ENCODE measurements around the gene MDC1. TPM values are rescaled to one million over a fixed set of nuclear protein-coding genes. Genes with fewer than 3 reads are reported as not detected.

The MDC1 gene
- total RNA-seq, 1 donor from 2014 or later: 5.2 TPM

DNA sequence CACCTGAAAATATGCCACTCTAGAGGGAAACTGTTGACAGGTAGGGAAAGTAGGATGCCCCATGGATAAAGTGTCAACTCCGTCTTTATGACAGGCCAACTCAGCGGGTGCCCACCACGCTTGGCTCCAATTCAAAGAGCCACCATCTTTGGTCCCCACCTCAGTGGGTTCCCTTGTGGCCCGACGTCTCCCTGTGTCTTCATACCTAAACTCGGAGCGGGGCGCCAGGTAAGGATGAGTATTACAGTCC lies 277 bp downstream of the MDC1 start:
- Histone ChIP-seq H3K4me3 (ENCODE audit: low read length in 3 of 3) (peak overlapping the region; percentile 88 to 93 (median 90)), H3K9ac (ENCODE audit: low read depth in 1 of 3, low read length in 3 of 3) (peak overlapping the region; percentile 76 to 90 (median 87)), H3K4me1 (ENCODE audit: control insufficient read depth in 3 of 3, insufficient read depth in 3 of 3, low read length in 3 of 3) (peaks cover 9 to 18% (median 15%) of the 10 kb centered on the region in 3 donors), H3K9me3 (ENCODE audit: control insufficient read depth in 3 of 3, low read length in 3 of 3) (no peaks in the 10 kb centered on the region), H3K27ac (ENCODE audit: low read depth, low read length) (peak overlapping the region; percentile 96), H3K27me3 (ENCODE audit: control insufficient read depth in 3 of 3, insufficient read depth in 3 of 3, low read length in 3 of 3) (no peaks in the 10 kb centered on the region), H3K36me3 (ENCODE audit: control insufficient read depth in 3 of 3, insufficient read depth in 3 of 3, low read length in 3 of 3) (peaks cover 28 to 32% (median 29%) of the 10 kb centered on the region in 3 donors)

- Histone ChIP-seq H3K36me3 (ENCODE audit: control insufficient read depth in 3 of 3, insufficient read depth in 3 of 3, low read length in 3 of 3) (peaks cover 38 to 54% (median 42%) of the 10 kb centered on the region in 3 donors), H3K4me1 (ENCODE audit: control insufficient read depth in 3 of 3, insufficient read depth in 3 of 3, low read length in 3 of 3) (peaks cover 3 to 10% (median 7%) of the 10 kb centered on the region in 3 donors), H3K9me3 (ENCODE audit: control insufficient read depth in 3 of 3, low read length in 3 of 3) (no peaks in the 10 kb centered on the region), H3K27ac (ENCODE audit: low read depth, low read length) (no peak overlapping the region), H3K27me3 (ENCODE audit: control insufficient read depth in 3 of 3, insufficient read depth in 3 of 3, low read length in 3 of 3) (no peaks in the 10 kb centered on the region), H3K9ac (ENCODE audit: low read depth in 1 of 3, low read length in 3 of 3) (no peak overlapping the region), H3K4me3 (ENCODE audit: low read length in 3 of 3) (no peak overlapping the region)
These were observed 2.8 kb downstream of the MDC1 start for GRCh38 chr6:30714263-30714662.

DNA sequence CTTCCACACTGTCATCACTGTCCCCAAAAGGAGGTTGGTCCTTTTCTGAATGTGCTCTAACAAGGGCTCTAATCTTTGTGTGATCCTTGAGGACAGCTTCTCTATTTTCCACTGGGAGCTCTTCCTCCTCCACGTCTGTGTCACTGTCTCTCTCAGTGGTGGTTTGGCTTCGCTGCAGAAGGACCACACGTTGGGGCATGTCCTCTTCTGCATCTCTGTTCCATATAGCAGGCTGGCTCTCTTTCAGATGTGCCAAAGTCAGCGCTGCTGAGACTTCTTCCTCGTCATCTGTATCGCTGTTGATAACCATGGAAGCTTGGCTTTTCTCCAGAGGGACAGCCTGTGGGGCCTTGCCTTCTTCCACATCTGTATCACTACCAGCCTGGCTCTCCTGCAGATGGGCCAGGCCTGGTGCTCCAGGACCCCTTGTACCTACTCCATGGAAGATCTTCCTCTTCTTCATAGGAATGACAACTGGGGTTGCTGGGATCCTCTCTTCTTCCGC lies 4.6 kb downstream of the MDC1 start:
- H3K4me1 ChIP-seq (ENCODE audit: control insufficient read depth in 3 of 3, insufficient read depth in 3 of 3, low read length in 3 of 3): peaks cover 0 to 10% (median 8%) of the 10 kb centered on the region in 3 donors
- H3K36me3 ChIP-seq (ENCODE audit: control insufficient read depth in 3 of 3, insufficient read depth in 3 of 3, low read length in 3 of 3): peaks cover 42 to 65% (median 54%) of the 10 kb centered on the region in 3 donors
- H3K9ac ChIP-seq (ENCODE audit: low read depth in 1 of 3, low read length in 3 of 3): no peak overlapping the region
- no peak overlapping the region for H3K27ac ChIP-seq (ENCODE audit: low read depth, low read length)
- no peak overlapping the region for H3K4me3 ChIP-seq (ENCODE audit: low read length in 3 of 3)
- no peaks in the 10 kb centered on the region for H3K9me3 ChIP-seq (ENCODE audit: control insufficient read depth in 3 of 3, low read length in 3 of 3)
- H3K27me3 ChIP-seq (ENCODE audit: control insufficient read depth in 3 of 3, insufficient read depth in 3 of 3, low read length in 3 of 3): no peaks in the 10 kb centered on the region

DNA sequence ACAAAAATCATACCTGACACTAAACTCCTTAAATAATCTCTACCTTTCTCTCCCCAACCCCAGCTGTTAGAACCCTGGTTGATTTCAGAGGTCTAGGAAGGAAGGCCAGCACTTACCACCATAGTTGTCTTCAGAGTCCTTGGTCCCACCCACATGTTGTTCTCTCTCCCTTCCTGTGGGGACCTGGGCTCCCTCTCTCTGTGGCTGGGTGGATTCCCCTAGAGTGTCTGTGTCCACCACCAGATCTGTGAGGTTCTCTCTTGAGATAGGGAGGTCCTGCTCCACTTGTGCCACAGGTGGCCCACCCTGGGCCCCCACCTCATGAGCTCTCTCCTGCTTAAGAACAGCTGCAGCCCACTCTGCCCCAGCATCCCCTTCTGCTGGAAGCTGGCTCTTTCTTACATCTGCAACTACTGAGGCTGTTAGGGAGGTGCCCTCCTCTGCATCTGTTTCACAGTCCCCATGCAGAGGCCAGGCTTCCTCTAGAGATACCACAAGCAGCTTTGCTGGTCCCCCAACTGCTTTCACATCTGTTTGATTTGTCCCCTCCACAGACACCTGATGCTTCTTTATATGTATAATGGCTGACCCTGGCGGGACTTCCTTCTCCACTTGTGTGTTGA lies 5.2 kb downstream of the MDC1 start:
- H3K27me3 ChIP-seq (ENCODE audit: control insufficient read depth in 3 of 3, insufficient read depth in 3 of 3, low read length in 3 of 3): no peaks in the 10 kb centered on the region

DNA sequence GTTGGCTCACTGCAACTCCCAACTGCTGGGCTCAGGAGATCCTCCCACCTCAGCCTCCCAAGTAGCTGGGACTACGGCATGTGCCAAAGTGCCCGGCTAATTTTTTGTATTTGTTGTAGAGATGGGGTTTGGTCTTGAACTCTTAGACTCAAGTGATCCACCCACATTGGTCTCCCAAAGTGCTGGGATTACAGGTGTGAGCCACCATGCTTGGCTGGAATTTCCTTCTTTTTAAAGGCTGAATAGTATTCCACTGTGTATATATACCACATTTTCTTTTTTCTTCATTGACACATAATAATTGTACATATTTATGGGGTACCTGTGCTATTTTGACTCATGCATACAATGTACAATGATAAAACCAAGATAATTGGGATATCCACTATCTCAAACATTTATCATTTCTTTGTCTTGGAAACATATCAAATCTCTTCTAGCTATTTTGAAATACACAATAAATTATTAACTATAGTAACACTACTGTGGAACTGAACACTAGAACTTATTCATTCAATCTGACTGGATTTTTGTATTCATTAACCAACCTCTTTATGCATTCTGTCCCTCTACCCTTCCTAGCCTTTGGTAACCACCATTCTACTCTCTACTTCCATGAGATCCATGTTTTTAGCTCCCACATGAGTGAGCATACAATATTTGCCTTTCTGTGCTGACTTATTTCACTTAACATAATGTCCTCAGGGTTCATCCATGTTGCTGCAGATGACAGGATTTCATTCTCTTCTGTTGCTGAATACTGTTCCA lies 7.8 kb downstream of the MDC1 start:
- Histone ChIP-seq H3K36me3 (ENCODE audit: control insufficient read depth in 3 of 3, insufficient read depth in 3 of 3, low read length in 3 of 3) (peaks cover 47 to 66% (median 57%) of the 10 kb centered on the region in 3 donors), H3K9ac (ENCODE audit: low read depth in 1 of 3, low read length in 3 of 3) (no peak overlapping the region), H3K9me3 (ENCODE audit: control insufficient read depth in 3 of 3, low read length in 3 of 3) (no peaks in the 10 kb centered on the region), H3K4me3 (ENCODE audit: low read length in 3 of 3) (no peak overlapping the region), H3K27me3 (ENCODE audit: control insufficient read depth in 3 of 3, insufficient read depth in 3 of 3, low read length in 3 of 3) (no peaks in the 10 kb centered on the region), H3K4me1 (ENCODE audit: control insufficient read depth in 3 of 3, insufficient read depth in 3 of 3, low read length in 3 of 3) (peaks cover 10 to 17% (median 14%) of the 10 kb centered on the region in 3 donors), H3K27ac (ENCODE audit: low read depth, low read length) (no peak overlapping the region)

More for the DNA sequence above, 5.2 kb downstream of the MDC1 start:
- H3K4me1 ChIP-seq (ENCODE audit: control insufficient read depth in 3 of 3, insufficient read depth in 3 of 3, low read length in 3 of 3): peaks cover 0 to 12% (median 10%) of the 10 kb centered on the region in 3 donors
- H3K9me3 ChIP-seq (ENCODE audit: control insufficient read depth in 3 of 3, low read length in 3 of 3): no peaks in the 10 kb centered on the region
- peaks cover 49 to 70% (median 61%) of the 10 kb centered on the region in 3 donors for H3K36me3 ChIP-seq (ENCODE audit: control insufficient read depth in 3 of 3, insufficient read depth in 3 of 3, low read length in 3 of 3)
- no peak overlapping the region for H3K27ac ChIP-seq (ENCODE audit: low read depth, low read length)
- H3K4me3 ChIP-seq (ENCODE audit: low read length in 3 of 3): no peak overlapping the region
- no peak overlapping the region for H3K9ac ChIP-seq (ENCODE audit: low read depth in 1 of 3, low read length in 3 of 3)

DNA sequence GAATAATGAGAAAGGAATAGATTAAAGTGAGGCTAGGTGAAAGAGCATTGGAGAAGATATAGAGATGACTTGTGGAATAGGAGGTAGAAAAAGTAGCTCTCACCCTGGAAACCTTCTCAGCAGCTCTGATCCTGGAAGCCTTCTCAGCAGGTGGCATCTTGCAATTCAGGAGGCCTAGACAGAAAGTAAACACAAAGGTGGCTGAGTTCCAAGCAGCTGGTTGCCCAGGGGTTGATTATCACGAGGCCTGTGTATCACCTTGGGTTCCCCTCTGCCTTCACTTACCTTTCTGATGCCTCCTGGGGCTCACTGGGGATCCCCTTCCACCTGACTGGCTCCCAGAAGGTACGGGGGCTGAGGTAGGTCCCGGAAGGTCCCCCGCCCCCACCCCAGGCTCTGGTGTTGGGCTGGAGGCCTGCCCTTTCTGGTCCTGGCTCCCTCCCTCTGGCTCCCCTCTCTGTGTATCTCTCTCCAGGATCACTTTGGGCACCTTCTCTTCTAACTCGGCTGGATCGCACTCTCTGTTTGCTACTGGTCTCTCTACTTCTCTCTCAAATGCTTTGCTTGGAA lies 9.7 kb downstream of the MDC1 start:
- H3K27me3 ChIP-seq (ENCODE audit: control insufficient read depth in 3 of 3, insufficient read depth in 3 of 3, low read length in 3 of 3): no peaks in the 10 kb centered on the region
- no peaks in the 10 kb centered on the region for H3K9me3 ChIP-seq (ENCODE audit: control insufficient read depth in 3 of 3, low read length in 3 of 3)
- no peak overlapping the region for H3K27ac ChIP-seq (ENCODE audit: low read depth, low read length)
- H3K9ac ChIP-seq (ENCODE audit: low read depth in 1 of 3, low read length in 3 of 3): peak overlapping the region in 1 of 3 donors; percentile 40
- H3K36me3 ChIP-seq (ENCODE audit: control insufficient read depth in 3 of 3, insufficient read depth in 3 of 3, low read length in 3 of 3): peaks cover 47 to 62% (median 50%) of the 10 kb centered on the region in 3 donors
- no peak overlapping the region for H3K4me3 ChIP-seq (ENCODE audit: low read length in 3 of 3)
- peaks cover 10 to 17% (median 14%) of the 10 kb centered on the region in 3 donors for H3K4me1 ChIP-seq (ENCODE audit: control insufficient read depth in 3 of 3, insufficient read depth in 3 of 3, low read length in 3 of 3)

DNA sequence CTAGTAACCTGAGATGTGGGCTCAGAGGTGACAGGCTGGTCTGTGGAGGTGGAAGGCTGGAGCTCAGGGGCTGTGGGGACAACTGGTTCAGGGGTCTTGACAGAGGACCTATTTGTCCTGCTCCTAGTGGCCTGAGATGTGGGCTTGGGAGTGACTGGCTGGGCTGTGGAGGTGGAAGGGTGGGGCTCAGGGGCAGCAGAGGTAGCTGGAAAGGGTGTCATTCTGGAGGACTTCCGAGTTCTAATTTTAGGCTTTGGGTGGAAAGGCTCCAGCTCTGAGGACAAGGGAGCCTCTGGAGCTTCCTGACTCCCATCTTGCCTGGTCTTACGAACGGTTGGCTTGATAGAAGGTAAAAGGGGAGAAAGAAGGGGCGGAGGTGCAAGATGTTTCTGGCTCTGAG lies 11.5 kb downstream of the MDC1 start:
- H3K9me3 ChIP-seq (ENCODE audit: control insufficient read depth in 3 of 3, low read length in 3 of 3): no peaks in the 10 kb centered on the region
- H3K27ac ChIP-seq (ENCODE audit: low read depth, low read length): peak overlapping the region; percentile 66
- H3K36me3 ChIP-seq (ENCODE audit: control insufficient read depth in 3 of 3, insufficient read depth in 3 of 3, low read length in 3 of 3): peaks cover 31 to 47% (median 33%) of the 10 kb centered on the region in 3 donors
- peak overlapping the region in 1 of 3 donors; percentile 49 for H3K4me3 ChIP-seq (ENCODE audit: low read length in 3 of 3)
- H3K27me3 ChIP-seq (ENCODE audit: control insufficient read depth in 3 of 3, insufficient read depth in 3 of 3, low read length in 3 of 3): no peaks in the 10 kb centered on the region
- H3K4me1 ChIP-seq (ENCODE audit: control insufficient read depth in 3 of 3, insufficient read depth in 3 of 3, low read length in 3 of 3): peaks cover 10 to 17% (median 14%) of the 10 kb centered on the region in 3 donors
- H3K9ac ChIP-seq (ENCODE audit: low read depth in 1 of 3, low read length in 3 of 3): peak overlapping the region in 2 of 3 donors; percentile 40 to 50

- H3K9me3 ChIP-seq (ENCODE audit: control insufficient read depth in 3 of 3, low read length in 3 of 3): no peaks in the 10 kb centered on the region
- peaks cover 32 to 41% (median 32%) of the 10 kb centered on the region in 3 donors for H3K36me3 ChIP-seq (ENCODE audit: control insufficient read depth in 3 of 3, insufficient read depth in 3 of 3, low read length in 3 of 3)
- no peaks in the 10 kb centered on the region for H3K27me3 ChIP-seq (ENCODE audit: control insufficient read depth in 3 of 3, insufficient read depth in 3 of 3, low read length in 3 of 3)
- H3K9ac ChIP-seq (ENCODE audit: low read depth in 1 of 3, low read length in 3 of 3): no peak overlapping the region
- H3K4me3 ChIP-seq (ENCODE audit: low read length in 3 of 3): no peak overlapping the region
- H3K27ac ChIP-seq (ENCODE audit: low read depth, low read length): no peak overlapping the region
- H3K4me1 ChIP-seq (ENCODE audit: control insufficient read depth in 3 of 3, insufficient read depth in 3 of 3, low read length in 3 of 3): peaks cover 10 to 17% (median 14%) of the 10 kb centered on the region in 3 donors
These were observed 13.3 kb downstream of the MDC1 start for GRCh38 chr6:30703821-30704220.

GRCh38 chr6:30703011-30703410 lies 14.1 kb downstream of the MDC1 start:
- Histone ChIP-seq H3K9me3 (ENCODE audit: control insufficient read depth in 3 of 3, low read length in 3 of 3) (no peaks in the 10 kb centered on the region), H3K9ac (ENCODE audit: low read depth in 1 of 3, low read length in 3 of 3) (no peak overlapping the region), H3K36me3 (ENCODE audit: control insufficient read depth in 3 of 3, insufficient read depth in 3 of 3, low read length in 3 of 3) (peaks cover 29 to 35% (median 32%) of the 10 kb centered on the region in 3 donors), H3K27ac (ENCODE audit: low read depth, low read length) (no peak overlapping the region), H3K4me3 (ENCODE audit: low read length in 3 of 3) (no peak overlapping the region), H3K4me1 (ENCODE audit: control insufficient read depth in 3 of 3, insufficient read depth in 3 of 3, low read length in 3 of 3) (peaks cover 10 to 17% (median 14%) of the 10 kb centered on the region in 3 donors), H3K27me3 (ENCODE audit: control insufficient read depth in 3 of 3, insufficient read depth in 3 of 3, low read length in 3 of 3) (no peaks in the 10 kb centered on the region)

- H3K9me3 ChIP-seq (ENCODE audit: control insufficient read depth in 3 of 3, low read length in 3 of 3): no peaks in the 10 kb centered on the region
- peaks cover 3 to 6% (median 4%) of the 10 kb centered on the region in 3 donors for H3K4me1 ChIP-seq (ENCODE audit: control insufficient read depth in 3 of 3, insufficient read depth in 3 of 3, low read length in 3 of 3)
- H3K36me3 ChIP-seq (ENCODE audit: control insufficient read depth in 3 of 3, insufficient read depth in 3 of 3, low read length in 3 of 3): peaks cover 16 to 25% (median 22%) of the 10 kb centered on the region in 3 donors
- H3K4me3 ChIP-seq (ENCODE audit: low read length in 3 of 3): no peak overlapping the region
- H3K27ac ChIP-seq (ENCODE audit: low read depth, low read length): no peak overlapping the region
- H3K27me3 ChIP-seq (ENCODE audit: control insufficient read depth in 3 of 3, insufficient read depth in 3 of 3, low read length in 3 of 3): no peaks in the 10 kb centered on the region
- H3K9ac ChIP-seq (ENCODE audit: low read depth in 1 of 3, low read length in 3 of 3): no peak overlapping the region
These were observed 16.7 kb downstream of the MDC1 start for GRCh38 chr6:30700340-30700739.
